ENCODE data around the gene CACNA1D.

DNA sequence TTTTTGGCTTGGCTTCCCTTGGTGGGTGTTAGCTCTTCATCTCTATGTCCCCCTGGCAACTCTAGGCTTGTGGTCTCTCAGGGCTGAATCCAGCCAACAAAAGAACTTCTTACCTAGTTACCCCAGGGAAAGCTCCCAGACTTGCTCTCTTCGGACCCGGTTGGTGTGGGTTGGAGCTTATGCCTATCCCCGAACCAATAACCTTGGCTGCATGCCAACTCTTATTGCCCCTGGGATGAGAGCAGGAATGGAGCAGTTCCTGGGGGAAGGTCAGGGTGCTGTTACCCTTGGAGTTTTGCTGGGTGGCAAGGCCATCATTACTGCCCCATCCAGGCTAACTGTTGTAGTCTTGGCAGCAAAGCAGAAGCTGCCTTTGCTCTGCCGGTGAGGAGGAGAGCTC lies 147.8 kb downstream of the CACNA1D start:
- TF ChIP-seq CTCF (optimal IDR thresholded peaks at IDR 0.05 in 1 of 3, IDR thresholded peaks at IDR 0.05 in 1 of 3, conservative IDR thresholded peaks at IDR 0.05 in 1 of 3; ENCODE audit: extremely low read depth in 1 of 3, insufficient read depth in 2 of 3, low read length in 3 of 3) (no peak), EZH2 (IDR thresholded peaks at IDR 0.05; ENCODE audit: low read length) (no peak)
